Measurements from ENCODE around the gene CFC1.
"Not testable (repeated sequence)": the region's sequence is repeated elsewhere in the genome, so short reads cannot be mapped to it uniquely, and the experiment has no call there.

The CFC1 gene

DNA sequence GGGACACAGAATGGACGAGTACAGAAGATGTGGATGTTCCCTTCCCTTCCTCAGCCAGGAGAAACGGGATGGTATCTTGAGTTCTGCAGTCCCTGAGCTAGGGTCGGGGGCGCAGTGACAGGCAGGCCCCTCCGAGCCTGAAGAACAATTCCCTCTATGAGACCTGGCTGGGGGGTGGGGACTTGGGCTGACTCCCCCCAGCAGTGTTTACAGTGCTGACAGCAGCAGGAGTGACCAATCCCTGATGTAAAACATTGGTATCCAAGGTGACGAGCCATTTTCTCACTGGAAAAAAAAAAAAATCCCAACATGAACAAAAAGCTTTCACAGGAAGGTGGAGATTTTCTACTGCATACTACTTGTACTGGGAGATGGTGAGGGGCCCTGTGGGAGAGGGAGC, at the start of gene CFC1:
CFC1 (minus strand) TSS at position 183 of the 400 bp plus-strand sequence. CDS start 288 bp downstream, outside the sequence.
- in situ Hi-C loops (cut with MboI; ENCODE audit: low pct_unique_long_range_greater_than_20kb, low sequenced_read_pairs, unreplicated experiment); DNase-seq (ENCODE audit: low spot score): not testable (repeated sequence)

- in situ Hi-C loops (cut with MboI; ENCODE audit: low pct_unique_long_range_greater_than_20kb, low sequenced_read_pairs, unreplicated experiment); DNase-seq (ENCODE audit: low spot score): not testable (repeated sequence)
These were observed 42.3 kb upstream of the CFC1 start for GRCh38 chr2:130641688-130642087.

DNA sequence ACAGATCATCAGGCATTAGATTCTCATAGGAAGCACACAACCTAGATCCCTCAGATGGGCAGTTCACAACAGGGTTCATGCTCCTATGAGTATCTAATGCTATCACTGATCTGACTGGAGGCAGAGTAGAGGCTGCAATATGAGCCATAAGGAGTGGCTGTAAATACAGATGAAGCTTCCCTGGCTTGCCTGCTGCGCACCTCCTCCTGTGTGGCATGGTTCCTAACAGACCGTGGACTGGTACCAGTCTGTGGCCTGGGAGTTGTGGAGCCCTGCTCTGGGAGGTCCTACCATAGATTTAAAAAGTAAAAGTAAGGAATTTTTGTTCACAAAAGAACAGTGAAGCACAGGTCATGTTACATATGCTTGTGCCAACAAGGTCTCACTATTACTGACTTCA, 39.6 kb upstream of the CFC1 start:
- in situ Hi-C loops (cut with MboI; ENCODE audit: low pct_unique_long_range_greater_than_20kb, low sequenced_read_pairs, unreplicated experiment); DNase-seq (ENCODE audit: low spot score): not testable (repeated sequence)

- DNase-seq (ENCODE audit: low spot score); in situ Hi-C loops (cut with MboI; ENCODE audit: low pct_unique_long_range_greater_than_20kb, low sequenced_read_pairs, unreplicated experiment): not testable (repeated sequence)
These were observed 29.6 kb upstream of the CFC1 start for GRCh38 chr2:130628784-130629475.

- DNase-seq (ENCODE audit: low spot score); in situ Hi-C loops (cut with MboI; ENCODE audit: low pct_unique_long_range_greater_than_20kb, low sequenced_read_pairs, unreplicated experiment): not testable (repeated sequence)
These were observed 11.8 kb upstream of the CFC1 start, which contains the start of gene POTEJ for GRCh38 chr2:130611140-130611539. POTEJ (plus strand) TSS chr2:130611440; CDS start chr2:130611533, 93 bp downstream.

DNA sequence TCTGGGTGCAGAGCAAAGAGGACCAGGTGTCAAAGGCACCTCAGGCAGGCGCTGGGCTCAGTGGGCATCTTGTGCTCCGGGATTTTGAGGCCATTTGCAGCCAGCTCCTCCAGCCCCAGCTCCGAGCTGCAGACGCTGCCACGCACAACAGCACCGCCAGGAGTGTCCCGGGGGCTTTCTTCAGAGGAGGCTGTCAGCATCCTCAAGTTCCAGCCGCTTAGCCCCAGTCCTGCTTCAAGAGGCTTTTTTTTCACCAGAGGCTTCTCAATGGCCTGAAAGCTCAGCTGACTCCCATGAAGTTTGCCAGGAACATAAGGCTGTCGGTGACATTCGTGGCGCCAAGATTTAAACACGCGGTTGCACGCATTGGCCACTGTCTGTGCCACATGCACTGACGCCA, 11.1 kb upstream of the CFC1 start:
- in situ Hi-C loops (cut with MboI; ENCODE audit: low pct_unique_long_range_greater_than_20kb, low sequenced_read_pairs, unreplicated experiment); DNase-seq (ENCODE audit: low spot score): not testable (repeated sequence)

DNA sequence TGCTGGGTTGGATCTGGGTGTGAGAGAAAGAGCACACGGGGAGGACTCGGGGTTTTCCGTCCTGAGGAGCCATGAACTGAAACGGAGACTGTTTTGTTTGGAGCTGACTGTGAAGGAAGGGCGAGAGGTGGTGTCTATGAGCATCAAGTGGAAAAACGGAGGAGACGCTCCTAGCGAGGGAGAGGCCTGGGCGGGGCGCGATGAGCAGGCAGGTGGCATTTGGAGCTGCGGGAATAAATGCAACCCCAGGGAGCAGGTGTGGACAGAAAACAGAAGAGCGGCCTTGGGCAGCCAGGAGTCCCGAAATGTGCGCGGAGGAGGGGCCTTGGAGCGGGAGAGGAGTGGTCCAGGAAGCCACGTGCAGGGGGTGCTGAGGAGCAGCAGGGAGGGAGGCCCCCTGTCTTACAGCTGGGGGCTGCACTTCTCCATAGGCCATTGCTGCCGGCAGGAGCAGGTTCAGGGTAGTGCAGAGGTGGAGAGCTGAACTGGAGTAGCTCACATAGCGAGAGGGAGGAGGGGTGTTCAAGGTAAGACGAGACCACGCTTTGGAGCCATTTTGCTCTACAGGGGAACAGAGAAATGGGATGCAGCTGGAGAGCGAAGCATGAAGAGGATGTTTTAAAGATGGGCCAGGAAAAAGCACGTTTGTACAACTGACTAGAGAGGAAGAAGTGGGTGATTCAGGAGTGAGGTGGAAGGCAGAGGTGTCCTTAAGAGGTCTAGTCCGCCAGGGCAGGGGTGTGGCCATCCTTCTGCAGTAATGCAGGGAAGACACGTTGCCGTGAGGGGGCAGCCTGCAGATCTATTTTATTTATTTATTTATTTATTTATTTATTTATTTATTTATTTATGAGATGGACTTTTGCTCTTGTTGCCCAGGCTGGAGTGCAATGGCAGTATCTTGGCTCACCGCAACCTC, 9.9 kb upstream of the CFC1 start:
- DNase-seq (ENCODE audit: low spot score); in situ Hi-C loops (cut with MboI; ENCODE audit: low pct_unique_long_range_greater_than_20kb, low sequenced_read_pairs, unreplicated experiment): not testable (repeated sequence)

- in situ Hi-C loops (cut with MboI; ENCODE audit: low pct_unique_long_range_greater_than_20kb, low sequenced_read_pairs, unreplicated experiment); DNase-seq (ENCODE audit: low spot score): not testable (repeated sequence)
These were observed 9.1 kb upstream of the CFC1 start for GRCh38 chr2:130608276-130609001.

DNA sequence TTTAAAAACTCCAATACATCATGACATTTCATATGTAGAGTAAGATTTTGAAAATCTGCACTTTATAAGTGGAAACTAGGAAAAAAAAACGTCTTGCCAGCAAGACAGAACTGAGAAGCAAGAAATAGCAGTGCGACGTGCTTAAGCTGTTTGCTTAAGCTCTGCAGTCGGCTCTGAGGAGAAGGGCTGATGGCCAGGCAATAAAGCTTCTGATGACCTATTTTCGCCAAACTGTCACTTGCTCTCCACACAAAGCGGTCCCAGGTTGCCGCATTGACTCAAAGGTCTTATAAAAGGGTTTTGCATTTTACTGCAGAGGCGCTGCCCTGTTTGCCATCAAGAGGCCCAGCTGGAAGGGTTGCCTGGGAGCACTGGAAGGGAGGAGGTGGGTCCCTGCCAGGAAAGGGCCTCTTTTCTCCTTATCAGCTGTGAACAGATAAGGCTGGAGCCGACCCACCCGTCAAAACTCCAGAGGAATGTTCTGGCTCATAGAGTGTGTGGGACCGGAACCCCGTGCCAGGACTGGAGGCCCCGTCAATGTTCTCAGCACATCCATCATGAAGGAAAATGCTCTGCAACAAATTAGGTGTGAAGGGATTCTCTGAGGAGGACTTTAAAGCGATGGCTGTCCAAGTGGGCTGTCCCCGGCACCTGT, 2.4 kb upstream of the CFC1 start:
- in situ Hi-C loops (cut with MboI; ENCODE audit: low pct_unique_long_range_greater_than_20kb, low sequenced_read_pairs, unreplicated experiment); DNase-seq (ENCODE audit: low spot score): not testable (repeated sequence)

DNA sequence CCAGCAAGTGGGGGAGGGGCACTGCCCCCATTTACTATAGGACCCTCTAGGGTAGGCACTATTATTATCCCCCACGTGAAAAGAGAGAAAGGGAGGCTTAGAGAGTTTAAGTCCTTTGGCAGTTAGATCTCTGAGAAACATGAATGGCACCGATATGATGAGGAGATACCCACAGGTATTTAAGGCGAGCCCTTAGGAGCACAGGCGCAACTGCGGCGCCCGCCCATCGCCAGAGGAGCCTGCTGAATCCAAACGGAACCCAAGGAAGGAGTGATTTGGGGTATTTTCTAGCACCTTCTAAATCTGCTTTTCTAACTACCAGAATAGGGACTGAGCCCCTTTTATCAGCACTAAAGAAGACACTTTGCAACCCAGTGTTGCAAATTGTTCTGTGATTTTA, 551 bp upstream of the CFC1 start:
- DNase-seq (ENCODE audit: low spot score); in situ Hi-C loops (cut with MboI; ENCODE audit: low pct_unique_long_range_greater_than_20kb, low sequenced_read_pairs, unreplicated experiment): not testable (repeated sequence)

DNA sequence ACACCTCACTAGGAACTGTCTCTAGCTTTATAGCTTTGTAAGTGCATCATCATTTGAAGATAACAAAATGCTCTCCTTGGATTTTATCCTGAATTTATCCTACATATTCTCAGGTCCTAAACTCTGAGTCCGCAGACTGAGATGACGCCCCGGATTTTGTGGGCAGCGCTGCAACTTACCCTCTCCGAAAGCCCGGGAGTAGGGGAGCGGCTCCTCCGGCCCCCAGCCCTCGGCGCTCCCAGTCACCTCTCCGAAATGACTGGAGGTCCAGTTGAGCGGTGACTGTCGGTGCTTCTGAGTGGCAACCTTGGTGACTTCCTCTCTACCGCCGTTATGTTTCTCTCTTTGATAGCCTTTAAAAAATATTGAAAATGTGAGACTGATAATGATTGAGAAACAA, 912 bp downstream of the CFC1 start:
- in situ Hi-C loops (cut with MboI; ENCODE audit: low pct_unique_long_range_greater_than_20kb, low sequenced_read_pairs, unreplicated experiment); DNase-seq (ENCODE audit: low spot score): not testable (repeated sequence)

- DNase-seq (ENCODE audit: low spot score); in situ Hi-C loops (cut with MboI; ENCODE audit: low pct_unique_long_range_greater_than_20kb, low sequenced_read_pairs, unreplicated experiment): not testable (repeated sequence)
These were observed 1.4 kb downstream of the CFC1 start for GRCh38 chr2:130597994-130598393.

DNA sequence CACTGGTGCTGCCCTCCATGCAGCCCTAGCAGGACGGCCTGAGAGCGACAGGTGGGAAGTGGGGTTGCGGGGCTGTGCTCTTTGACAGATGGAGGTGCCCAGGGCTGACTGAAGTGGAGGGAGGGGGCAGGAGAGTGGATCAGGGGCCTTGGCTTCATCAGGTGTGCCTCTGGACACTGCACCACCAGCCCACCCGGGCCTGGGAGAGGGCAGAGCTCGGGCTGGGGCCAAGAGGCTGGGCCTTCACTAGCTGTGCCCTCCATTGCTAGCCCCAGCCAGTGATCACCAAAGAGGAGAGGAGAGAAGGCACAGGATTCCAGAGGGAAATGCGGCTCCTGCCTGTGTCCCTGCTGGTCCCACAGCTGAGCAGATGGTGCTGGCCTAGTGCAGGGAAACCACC, 2.6 kb downstream of the CFC1 start:
- DNase-seq (ENCODE audit: low spot score); in situ Hi-C loops (cut with MboI; ENCODE audit: low pct_unique_long_range_greater_than_20kb, low sequenced_read_pairs, unreplicated experiment): not testable (repeated sequence)

DNA sequence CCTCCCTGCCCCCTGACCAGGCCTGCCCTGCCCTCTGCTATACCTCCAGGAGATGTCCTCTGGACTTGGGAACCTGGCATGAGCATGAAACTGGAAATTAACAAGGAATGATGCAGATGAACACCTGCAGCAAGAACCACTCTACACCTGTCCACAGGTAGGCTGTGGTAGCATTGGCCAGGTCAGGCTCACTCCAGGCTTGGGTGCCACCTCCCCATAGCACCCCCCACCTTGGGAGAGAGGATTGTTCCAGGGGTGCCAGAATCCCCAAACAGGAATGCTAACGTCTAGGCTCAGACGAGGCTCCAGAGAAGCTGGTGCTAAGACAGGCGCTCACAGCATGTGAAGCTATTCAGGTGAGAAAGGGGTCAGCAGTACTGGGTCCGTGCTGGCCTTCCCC, 5.4 kb downstream of the CFC1 start:
- DNase-seq (ENCODE audit: low spot score); in situ Hi-C loops (cut with MboI; ENCODE audit: low pct_unique_long_range_greater_than_20kb, low sequenced_read_pairs, unreplicated experiment): not testable (repeated sequence)

DNA sequence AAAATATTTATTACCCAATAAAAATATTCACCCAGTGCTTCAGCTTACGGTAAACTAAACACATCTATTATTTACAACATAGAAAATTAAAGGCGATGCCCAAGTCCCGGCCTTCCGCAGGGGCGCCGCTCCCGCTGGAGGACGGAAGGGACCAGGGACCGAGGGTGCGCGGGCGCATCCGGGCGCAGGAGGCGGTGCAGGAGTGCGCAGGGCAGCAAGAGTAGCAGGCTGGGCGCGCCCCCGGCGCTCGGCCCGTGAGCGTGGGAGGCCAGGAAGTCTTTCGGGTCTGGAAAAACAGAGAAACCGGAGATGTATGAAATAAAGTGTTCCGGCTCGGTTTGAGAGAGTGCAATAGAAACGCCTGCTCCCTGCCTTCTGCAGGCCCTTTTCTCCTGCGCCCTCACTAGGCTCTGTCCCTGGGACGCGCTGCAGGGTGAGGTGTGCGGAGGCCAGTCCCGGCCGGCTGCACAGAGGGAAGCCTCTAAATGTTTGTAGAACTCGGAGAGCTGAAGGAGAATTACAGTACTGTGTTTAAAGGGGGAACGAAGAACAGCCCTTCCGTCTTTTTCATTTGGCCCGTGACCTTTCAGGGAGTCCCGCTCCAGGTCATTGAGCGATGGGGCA, 6.5 kb downstream of the CFC1 start:
- DNase-seq (ENCODE audit: low spot score) = not testable (repeated sequence)

DNA sequence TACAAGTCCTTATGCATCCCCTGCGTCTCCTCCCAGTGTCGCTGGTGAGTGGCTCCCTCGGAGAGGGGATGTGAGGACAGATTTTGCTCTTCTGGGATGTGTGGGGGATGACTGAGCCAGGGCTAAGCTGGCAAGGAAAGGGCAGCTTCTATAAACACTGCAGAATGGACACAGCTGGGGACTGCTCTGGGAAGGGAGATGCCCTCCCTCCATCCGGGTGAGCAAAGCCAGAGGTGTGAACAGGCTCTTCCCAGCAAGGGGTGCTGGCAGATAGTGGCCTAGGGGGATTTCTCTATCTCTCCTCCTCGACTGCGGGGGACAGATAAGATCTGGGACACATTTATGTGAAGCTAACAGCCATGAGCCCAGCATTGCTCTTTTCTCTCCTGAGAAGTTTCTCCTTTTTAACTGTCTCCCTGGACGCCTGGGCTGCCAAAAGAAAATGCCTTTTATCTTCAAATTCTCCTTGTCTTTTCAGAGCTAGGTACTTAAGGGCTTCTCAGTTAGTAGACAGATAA, 8.5 kb downstream of the CFC1 start:
- in situ Hi-C loops (cut with MboI; ENCODE audit: low pct_unique_long_range_greater_than_20kb, low sequenced_read_pairs, unreplicated experiment); DNase-seq (ENCODE audit: low spot score): not testable (repeated sequence)

More for the DNA sequence above, 6.5 kb downstream of the CFC1 start:
- in situ Hi-C loops (cut with MboI; ENCODE audit: low pct_unique_long_range_greater_than_20kb, low sequenced_read_pairs, unreplicated experiment) = not testable (repeated sequence)
